Parathyroid adenoma (tissue), 2 donors: ENCODE data around the gene ENTREP3.
A peak's percentile ranks its signal among the peaks of the same experiment; 100 is the strongest.
"Not testable (repeated sequence)": the region's sequence is repeated elsewhere in the genome, so short reads cannot be mapped to it uniquely, and the experiment has no call there.

Experiments used
- H2AFZ ChIP-seq: fragments of 300-600 bp; sonication (generic); one replicate; pipeline ENCODE4 v1.7.0; 2017; ENCODE audit warnings: antibody characterized with exemption, mild to moderate bottlenecking
- H3K27ac ChIP-seq: fragments of 300-600 bp; sonication (generic); one replicate; pipeline ENCODE4 v1.7.0; 2017
- H3K27me3 ChIP-seq: fragments of 300-600 bp; sonication (generic); one replicate; pipeline ENCODE4 v1.7.0; 2017; ENCODE audit warnings: low read length; ENCODE audit not compliant: control insufficient read depth, insufficient read depth
- H3K36me3 ChIP-seq: fragments of 300-600 bp; sonication (generic); one replicate; pipeline ENCODE4 v1.7.0; 2017; ENCODE audit warnings: low read length; ENCODE audit not compliant: control insufficient read depth, insufficient read depth
- H3K4me1 ChIP-seq: fragments of 300-600 bp; sonication (generic); one replicate; pipeline ENCODE4 v1.7.0; 2017; ENCODE audit warnings: control low read depth
- H3K4me2 ChIP-seq: fragments of 300-600 bp; sonication (generic); one replicate; pipeline ENCODE4 v1.7.0; 2017; ENCODE audit warnings: low read length
- H3K4me3 ChIP-seq: fragments of 300-600 bp; sonication (generic); one replicate; pipeline ENCODE4 v1.7.0; 2017; ENCODE audit warnings: low read depth, low read length
- H3K79me2 ChIP-seq: fragments of 300-600 bp; sonication (generic); one replicate; pipeline ENCODE4 v1.7.0; 2017; ENCODE audit warnings: control low read depth
- H3K9ac ChIP-seq: fragments of 300-600 bp; sonication (generic); one replicate; pipeline ENCODE4 v1.7.0; 2017; ENCODE audit warnings: mild to moderate bottlenecking
- H3K9me3 ChIP-seq: fragments of 300-600 bp; sonication (generic); one replicate; pipeline ENCODE4 v1.7.0; 2017; ENCODE audit warnings: low read length; ENCODE audit not compliant: control insufficient read depth
- CTCF ChIP-seq: fragments of 300-600 bp; sonication (generic); IDR thresholded peaks from one replicate; pipeline ENCODE4 v1.7.0; 2017; ENCODE audit warnings: antibody characterized with exemption, mild to moderate bottlenecking
- donor health status: primary hyperparathyroidism.

Gene ENTREP3

GRCh38 chr1:155223047-155223446 lies 32.2 kb downstream of the ENTREP3 start:
- no peak overlapping the region for H2AFZ ChIP-seq
- no peaks in the 10 kb centered on the region for H3K9me3 ChIP-seq
- TF ChIP-seq CTCF, result no peak
- H3K9ac ChIP-seq, result no peak overlapping the region
- H3K36me3 ChIP-seq, result no peaks in the 10 kb centered on the region
- peaks cover 10% of the 10 kb centered on the region for H3K4me1 ChIP-seq
- no peaks in the 10 kb centered on the region for H3K79me2 ChIP-seq
- no peak overlapping the region for H3K4me3 ChIP-seq
- H3K4me2 ChIP-seq, result peak overlapping the region; percentile 34
- no peaks in the 10 kb centered on the region for H3K27me3 ChIP-seq
- no peak overlapping the region for H3K27ac ChIP-seq

GRCh38 chr1:155220211-155220965 lies 34.9 kb downstream of the ENTREP3 start:
- H3K27ac ChIP-seq, H3K36me3 ChIP-seq: not testable (repeated sequence)

GRCh38 chr1:155219592-155220031 lies 35.7 kb downstream of the ENTREP3 start:
- Histone ChIP-seq H3K9ac (no peak overlapping the region), H3K4me1 (peaks cover 3% of the 10 kb centered on the region), H3K79me2 (no peaks in the 10 kb centered on the region), H3K4me3 (no peak overlapping the region), H3K4me2 (peak overlapping the region; percentile 40), H3K36me3 (no peaks in the 10 kb centered on the region), H3K9me3 (no peaks in the 10 kb centered on the region), H3K27me3 (no peaks in the 10 kb centered on the region), H3K27ac (no peak overlapping the region), H2AFZ (peak overlapping the region; percentile 59)
- no peak for TF ChIP-seq CTCF

More at GRCh38 chr1:155220211-155220965, 34.9 kb downstream of the ENTREP3 start:
- not testable (repeated sequence) for H3K4me1 ChIP-seq, H3K4me3 ChIP-seq, H3K9me3 ChIP-seq, H3K27me3 ChIP-seq, H3K79me2 ChIP-seq, H2AFZ ChIP-seq, H3K4me2 ChIP-seq, H3K9ac ChIP-seq

GRCh38 chr1:155218854-155219591 lies 36.3 kb downstream of the ENTREP3 start:
- peak overlapping the region; percentile 40 for H3K4me2 ChIP-seq
- no peak for TF ChIP-seq CTCF
- H2AFZ ChIP-seq, result peak overlapping the region; percentile 59
- H3K9me3 ChIP-seq, result no peaks in the 10 kb centered on the region
- no peaks in the 10 kb centered on the region for H3K27me3 ChIP-seq
- H3K27ac ChIP-seq, result no peak overlapping the region
- no peaks in the 10 kb centered on the region for H3K36me3 ChIP-seq
- H3K4me1 ChIP-seq, result no peaks in the 10 kb centered on the region
- peak overlapping the region; percentile 9 for H3K4me3 ChIP-seq
- no peak overlapping the region for H3K9ac ChIP-seq
- no peaks in the 10 kb centered on the region for H3K79me2 ChIP-seq

GRCh38 chr1:155214702-155215101 lies 40.6 kb downstream of the ENTREP3 start:
- not testable (repeated sequence) for H3K4me1 ChIP-seq, H3K27me3 ChIP-seq, H3K4me2 ChIP-seq, H3K9ac ChIP-seq, H3K79me2 ChIP-seq, H3K9me3 ChIP-seq, H3K36me3 ChIP-seq, H3K27ac ChIP-seq, H3K4me3 ChIP-seq, H2AFZ ChIP-seq

- H3K9me3 ChIP-seq, H3K4me3 ChIP-seq, H3K27ac ChIP-seq, H3K9ac ChIP-seq, H3K27me3 ChIP-seq, H3K79me2 ChIP-seq, H3K4me2 ChIP-seq, H3K36me3 ChIP-seq, H2AFZ ChIP-seq, H3K4me1 ChIP-seq: not testable (repeated sequence)
Observed at GRCh38 chr1:155212051-155212440, 43.2 kb downstream of the ENTREP3 start.

- H3K4me3 ChIP-seq, H3K4me2 ChIP-seq, H3K9me3 ChIP-seq, H3K27me3 ChIP-seq, H3K27ac ChIP-seq, H3K79me2 ChIP-seq, H2AFZ ChIP-seq, H3K4me1 ChIP-seq, H3K36me3 ChIP-seq, H3K9ac ChIP-seq: not testable (repeated sequence)
Observed at GRCh38 chr1:155211381-155212050, 43.8 kb downstream of the ENTREP3 start.
